GM21529 (cell line): ENCODE results near the gene SMAD6.

Experiments used
- ATAC-seq: cut with Tn5 transposase; IDR thresholded peaks from one replicate; pipeline ENCODE4 v1.9.1; 2021; ENCODE audit not compliant: unreplicated experiment

The SMAD6 gene

GRCh38 chr15:66719471-66719870, 17.4 kb downstream of the SMAD6 start:
- no peak for ATAC-seq

GRCh38 chr15:66720206-66721010, 18.4 kb downstream of the SMAD6 start:
- no peak for ATAC-seq

GRCh38 chr15:66721020-66721419, 19.0 kb downstream of the SMAD6 start:
- no peak for ATAC-seq

GRCh38 chr15:66721501-66721937, 19.5 kb downstream of the SMAD6 start:
- no peak for ATAC-seq

GRCh38 chr15:66721954-66722353, 19.9 kb downstream of the SMAD6 start:
- ATAC-seq: no peak

- ATAC-seq: no peak
Observed at GRCh38 chr15:66722757-66723540, 20.9 kb downstream of the SMAD6 start.

GRCh38 chr15:66723826-66724731, 22.0 kb downstream of the SMAD6 start:
- ATAC-seq: no peak

- ATAC-seq: no peak
Observed at GRCh38 chr15:66724732-66725463, 22.9 kb downstream of the SMAD6 start.

GRCh38 chr15:66725464-66725785, 23.4 kb downstream of the SMAD6 start:
- ATAC-seq: no peak

GRCh38 chr15:66726386-66726785, 24.4 kb downstream of the SMAD6 start:
- ATAC-seq: no peak

- no peak for ATAC-seq
Observed at GRCh38 chr15:66729331-66729951, 27.4 kb downstream of the SMAD6 start.

- ATAC-seq: no peak
Observed at GRCh38 chr15:66730168-66731021, 28.4 kb downstream of the SMAD6 start.

GRCh38 chr15:66733976-66734375, 31.9 kb downstream of the SMAD6 start:
- no peak for ATAC-seq

GRCh38 chr15:66734961-66735908, 33.2 kb downstream of the SMAD6 start:
- no peak for ATAC-seq

GRCh38 chr15:66735909-66736305, 33.9 kb downstream of the SMAD6 start:
- no peak for ATAC-seq

- ATAC-seq: no peak
Observed at GRCh38 chr15:66737243-66738010, 35.4 kb downstream of the SMAD6 start.

GRCh38 chr15:66738116-66738515, 36.1 kb downstream of the SMAD6 start:
- ATAC-seq: no peak
